OCI-LY7 (cell line): ENCODE results near the gene MSANTD2.

Experiments used
- CTCF ChIP-seq: fragments of 200-600 bp; sonication (generic); conservative IDR thresholded peaks from 2 replicates; pipeline ENCODE4 v1.5.1; 2014; ENCODE audit warnings: mild to moderate bottlenecking, antibody characterized with exemption, low read length, moderate library complexity, mixed read lengths
- EZH2phosphoT487 ChIP-seq: fragments of 200-600 bp; sonication (generic); IDR thresholded peaks from 2 replicates; pipeline ENCODE4 v1.6.1; 2018; ENCODE audit warnings: low read depth, borderline replicate concordance, mild to moderate bottlenecking, mixed run types, antibody characterized with exemption, low read length, moderate library complexity, mixed read lengths

GRCh38 chr11:124783002-124783401 is 17.2 kb downstream of the MSANTD2 start:
- TF ChIP-seq EZH2phosphoT487 (no peak), CTCF (no peak)
